Measurements from ENCODE around the gene CAMSAP3. TPM values are rescaled to one million over a fixed set of nuclear protein-coding genes. Genes with fewer than 3 reads are reported as not detected.

The CAMSAP3 gene
- total RNA-seq, 2 donors from 2014 or later = 0.85 TPM; not detected in 1

DNA sequence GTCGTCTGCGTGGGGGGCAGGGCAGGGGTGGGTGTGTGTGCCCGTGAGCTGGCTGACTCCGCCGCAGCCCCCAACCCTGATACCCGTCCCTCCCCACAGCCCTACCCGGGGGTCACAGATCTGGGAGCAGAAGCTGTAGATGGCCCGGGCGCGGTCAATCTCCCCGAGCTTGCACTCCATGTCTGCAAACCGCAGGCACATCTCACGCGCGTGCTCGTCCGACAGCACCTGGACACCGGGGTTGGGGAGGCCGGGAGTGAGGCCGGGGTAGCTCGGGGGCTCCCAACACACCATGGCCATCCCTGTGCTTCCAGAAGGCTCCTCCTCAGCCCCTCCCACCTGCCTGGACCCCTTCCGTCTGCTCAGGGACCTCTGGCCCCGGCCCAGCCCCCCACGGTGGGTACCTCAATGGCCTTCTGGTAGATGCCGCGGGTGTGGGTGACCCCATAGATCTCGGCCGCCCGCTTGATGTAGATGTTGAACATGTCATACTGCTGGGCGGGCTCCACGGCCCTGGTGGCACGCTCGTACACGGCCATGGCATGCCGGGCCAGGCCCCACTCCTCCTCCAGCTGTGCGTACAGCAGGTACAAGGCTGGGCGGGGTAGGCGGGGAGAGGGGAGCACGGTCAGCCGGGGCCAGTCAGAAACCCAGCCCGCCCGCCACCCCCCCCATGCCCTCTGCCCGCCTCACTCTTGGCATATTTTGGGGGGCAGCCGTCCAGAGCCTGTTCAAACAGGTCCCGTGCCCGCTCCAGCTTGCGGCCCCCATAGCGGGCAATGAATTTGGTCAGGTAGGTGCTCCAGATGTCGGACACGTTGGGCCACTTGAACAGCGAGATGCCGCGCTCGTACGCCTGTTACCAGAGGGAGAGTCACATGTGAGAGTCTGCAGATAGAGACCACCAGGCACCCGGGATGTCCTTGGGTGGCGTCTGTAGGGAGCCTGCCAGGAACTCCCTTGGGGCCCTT, 25.1 kb downstream of the CAMSAP3 start:
- Histone ChIP-seq H3K4me3 (no peak overlapping the region), H3K27ac (no peak overlapping the region), H3K4me1 (ENCODE audit: control insufficient read depth in 1 of 2, low read depth in 2 of 2) (no peaks in the 10 kb centered on the region), H3K36me3 (peaks cover 48% of the 10 kb centered on the region), H3K9me3 (no peaks in the 10 kb centered on the region), H3K27me3 (replicated peaks; ENCODE audit: insufficient read depth) (no peaks in the 10 kb centered on the region)
- no peak for ATAC-seq (ENCODE audit: insufficient number of reproducible peaks, low FRiP score, low read depth)
- TF ChIP-seq CTCF (IDR thresholded peaks at IDR 0.05) = no peak
- no peak for DNase-seq (ENCODE audit: low spot score)

DNA sequence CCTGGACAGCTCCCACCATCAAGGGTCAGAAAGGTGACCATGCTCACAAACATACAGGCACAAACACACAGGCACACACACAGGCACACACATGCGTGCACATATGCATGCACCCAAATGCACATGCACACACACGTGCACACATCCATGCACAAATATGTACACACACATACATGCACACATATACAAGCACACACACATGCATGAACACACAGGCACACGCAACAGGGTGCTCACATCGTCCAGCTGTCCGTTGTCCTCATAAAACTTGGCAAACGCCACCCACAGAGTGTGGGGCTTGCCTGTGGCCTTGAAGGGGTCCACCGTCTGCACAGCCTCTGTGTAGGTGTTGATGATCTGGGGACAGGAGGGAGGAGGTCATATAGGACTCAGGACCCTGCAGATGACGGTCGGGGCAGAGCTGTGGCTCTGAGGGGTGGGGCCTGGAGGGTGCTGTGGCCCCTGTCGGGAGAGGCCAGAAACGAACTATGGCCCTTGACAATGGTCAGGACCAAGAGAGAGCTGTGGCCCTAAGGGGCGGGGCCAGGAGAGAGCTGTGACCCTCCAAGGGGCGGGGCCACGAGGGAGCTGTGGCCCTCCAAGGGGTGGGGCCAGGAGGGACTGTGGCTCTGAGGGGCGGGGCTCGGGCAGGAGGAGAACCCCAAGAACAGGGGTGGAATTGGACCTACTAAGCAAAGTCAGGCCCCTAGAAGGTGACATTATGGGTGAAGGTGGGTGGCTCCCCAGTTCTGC, 27.4 kb downstream of the CAMSAP3 start:
- no peak for TF ChIP-seq CTCF (IDR thresholded peaks at IDR 0.05)
- Histone ChIP-seq H3K4me1 (ENCODE audit: control insufficient read depth in 1 of 2, low read depth in 2 of 2) (peaks cover 5 to 7% of the 10 kb centered on the region in 2 donors), H3K27me3 (replicated peaks; ENCODE audit: insufficient read depth) (no peaks in the 10 kb centered on the region), H3K4me3 (no peak overlapping the region), H3K9me3 (no peaks in the 10 kb centered on the region), H3K36me3 (peaks cover 52% of the 10 kb centered on the region), H3K27ac (no peak overlapping the region)
- no peak for DNase-seq (ENCODE audit: low spot score)
- ATAC-seq (ENCODE audit: insufficient number of reproducible peaks, low FRiP score, low read depth) = no peak

DNA sequence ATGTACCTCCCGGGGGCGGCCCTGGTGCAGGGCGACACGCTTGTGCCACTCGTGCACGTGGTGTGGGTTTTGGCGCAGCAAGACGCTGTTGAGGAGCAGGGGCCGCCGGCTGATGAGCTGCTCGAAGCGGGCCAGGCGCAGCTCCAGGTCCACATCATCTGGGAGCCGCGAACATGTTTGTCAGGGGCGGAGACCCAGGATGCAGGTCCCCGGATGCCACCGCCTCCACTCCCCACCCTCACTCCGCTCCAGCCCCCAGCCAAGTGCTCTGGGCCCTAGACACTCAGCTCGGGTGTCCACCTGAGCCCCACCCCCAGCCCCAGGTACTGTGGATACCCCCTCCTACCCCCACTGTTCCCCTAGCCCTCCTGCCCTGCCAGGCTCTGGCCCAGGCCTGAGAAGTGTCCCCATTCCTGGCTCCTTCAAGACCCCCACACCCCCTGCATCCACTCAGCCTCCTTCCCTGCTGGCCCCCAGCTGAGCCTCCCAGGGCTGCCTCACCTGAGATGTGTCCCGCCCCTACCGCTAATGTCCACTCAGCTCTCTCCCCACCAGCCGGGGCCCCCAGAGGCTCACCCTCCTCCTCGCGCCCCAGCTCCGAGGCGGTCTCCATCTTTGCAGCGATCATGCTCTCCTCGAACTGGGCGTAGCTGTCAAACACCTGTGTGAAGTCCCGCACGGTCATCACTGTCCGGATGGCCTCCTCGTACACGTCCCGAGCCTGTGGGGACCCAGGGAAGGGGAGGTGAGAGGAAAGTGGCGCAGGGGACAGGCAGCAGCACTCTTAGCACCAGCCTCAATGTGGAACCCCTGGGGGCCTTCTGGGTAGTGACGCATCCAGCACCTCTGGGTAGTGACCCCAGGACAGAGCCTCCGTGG, 28.3 kb downstream of the CAMSAP3 start:
- no peak for TF ChIP-seq CTCF (IDR thresholded peaks at IDR 0.05)
- Histone ChIP-seq H3K27me3 (replicated peaks; ENCODE audit: insufficient read depth) (no peaks in the 10 kb centered on the region), H3K9me3 (no peaks in the 10 kb centered on the region), H3K27ac (no peak overlapping the region), H3K4me1 (ENCODE audit: control insufficient read depth in 1 of 2, low read depth in 2 of 2) (peaks cover 12 to 15% of the 10 kb centered on the region in 2 donors), H3K4me3 (no peak overlapping the region), H3K36me3 (peaks cover 52% of the 10 kb centered on the region)
- no peak for ATAC-seq (ENCODE audit: insufficient number of reproducible peaks, low FRiP score, low read depth)
- DNase-seq (ENCODE audit: low spot score) = no peak

GRCh38 chr19:7624810-7625209, 29.1 kb downstream of the CAMSAP3 start:
- H3K36me3 ChIP-seq = peaks cover 49% of the 10 kb centered on the region
- H3K27ac ChIP-seq = no peak overlapping the region
- H3K27me3 ChIP-seq (replicated peaks; ENCODE audit: insufficient read depth) = no peaks in the 10 kb centered on the region
- no peak for ATAC-seq (ENCODE audit: insufficient number of reproducible peaks, low FRiP score, low read depth)
- peaks cover 12 to 16% of the 10 kb centered on the region in 2 donors for H3K4me1 ChIP-seq (ENCODE audit: control insufficient read depth in 1 of 2, low read depth in 2 of 2)
- no peak for DNase-seq (ENCODE audit: low spot score)
- no peaks in the 10 kb centered on the region for H3K9me3 ChIP-seq
- H3K4me3 ChIP-seq = no peak overlapping the region
- no peak for TF ChIP-seq CTCF (IDR thresholded peaks at IDR 0.05)

All from thoracic aorta (tissue), 2 donors.